ENCODE measurements around the gene USP3. TPM values are rescaled to one million over a fixed set of nuclear protein-coding genes. Genes with fewer than 3 reads are reported as not detected.

USP3 gene
- polyA plus RNA-seq, 1 donor (not counting 4 experiments of a cell fraction or from before 2014, with no cell fraction given): 16.2 TPM

GRCh38 chr15:63636518-63637061 lies 132.2 kb downstream of the USP3 start:
- no peak overlapping the region for H2AFZ ChIP-seq (ENCODE audit: control insufficient read depth, low read length)
- H3K27ac ChIP-seq (ENCODE audit: control insufficient read depth, insufficient read depth, low read length): no peak overlapping the region
- no peaks in the 10 kb centered on the region for H3K4me1 ChIP-seq (ENCODE audit: control insufficient read depth, extremely low read depth, insufficient read depth, low read length)
- H3K9ac ChIP-seq (ENCODE audit: control insufficient read depth, extremely low read depth, insufficient read depth, low read length): no peak overlapping the region
- dilution Hi-C loops (cut with MboI; ENCODE audit: extremely low pct_ligation_motif_present, low sequenced_read_pairs): no loop called here
- no peak for DNase-seq (ENCODE audit: low read depth, low spot score)
- no peaks in the 10 kb centered on the region for H3K79me2 ChIP-seq (ENCODE audit: control insufficient read depth, insufficient read depth, low read length)
- no peak for FAIRE-seq
- no peaks in the 10 kb centered on the region for H3K27me3 ChIP-seq (ENCODE audit: control insufficient read depth, extremely low read depth, insufficient read depth, low read length)
- no peak overlapping the region for H3K4me3 ChIP-seq (ENCODE audit: control insufficient read depth in 2 of 3, extremely low read depth in 1 of 3, insufficient read depth in 2 of 3, low read depth in 1 of 3, low read length in 3 of 3)
- TF ChIP-seq CTCF (optimal IDR thresholded peaks at IDR 0.05 in 1 of 3, IDR thresholded peaks at IDR 0.05 in 1 of 3, conservative IDR thresholded peaks at IDR 0.05 in 1 of 3; ENCODE audit: extremely low read depth in 1 of 3, insufficient read depth in 2 of 3, low read length in 3 of 3) (no peak), EZH2 (IDR thresholded peaks at IDR 0.05; ENCODE audit: low read length) (no peak)
- no peak overlapping the region for H3K4me2 ChIP-seq (ENCODE audit: control insufficient read depth, extremely low read depth, insufficient read depth, low read depth, low read length)
- H4K20me1 ChIP-seq (ENCODE audit: control insufficient read depth, extremely low read depth, insufficient read depth, low read length): no peaks in the 10 kb centered on the region
- H3K9me3 ChIP-seq (ENCODE audit: control insufficient read depth, low read depth, low read length): no peaks in the 10 kb centered on the region
- peaks cover 11 to 24% of the 10 kb centered on the region in 2 experiments for H3K36me3 ChIP-seq (ENCODE audit: control insufficient read depth in 2 of 2, extremely low read depth in 1 of 2, insufficient read depth in 2 of 2, low read length in 2 of 2)
- no peaks in the 10 kb centered on the region for H3K9me1 ChIP-seq (ENCODE audit: control insufficient read depth, extremely low read depth, insufficient read depth, low read length)

- no peak overlapping the region for H3K27ac ChIP-seq (ENCODE audit: control insufficient read depth, insufficient read depth, low read length)
- H3K9me1 ChIP-seq (ENCODE audit: control insufficient read depth, extremely low read depth, insufficient read depth, low read length): no peaks in the 10 kb centered on the region
- no peak for TF ChIP-seq EZH2 (IDR thresholded peaks at IDR 0.05; ENCODE audit: low read length)
- TF ChIP-seq CTCF (optimal IDR thresholded peaks at IDR 0.05 in 1 of 3, IDR thresholded peaks at IDR 0.05 in 1 of 3, conservative IDR thresholded peaks at IDR 0.05 in 1 of 3; ENCODE audit: extremely low read depth in 1 of 3, insufficient read depth in 2 of 3, low read length in 3 of 3): no peak
- FAIRE-seq (no peak), DNase-seq (ENCODE audit: low read depth, low spot score) (no peak)
- H3K4me3 ChIP-seq (ENCODE audit: control insufficient read depth in 2 of 3, extremely low read depth in 1 of 3, insufficient read depth in 2 of 3, low read depth in 1 of 3, low read length in 3 of 3): no peak overlapping the region
- no peaks in the 10 kb centered on the region for H4K20me1 ChIP-seq (ENCODE audit: control insufficient read depth, extremely low read depth, insufficient read depth, low read length)
- no peaks in the 10 kb centered on the region for H3K9me3 ChIP-seq (ENCODE audit: control insufficient read depth, low read depth, low read length)
- no peak overlapping the region for H3K4me2 ChIP-seq (ENCODE audit: control insufficient read depth, extremely low read depth, insufficient read depth, low read depth, low read length)
- no peaks in the 10 kb centered on the region for H3K79me2 ChIP-seq (ENCODE audit: control insufficient read depth, insufficient read depth, low read length)
- H3K4me1 ChIP-seq (ENCODE audit: control insufficient read depth, extremely low read depth, insufficient read depth, low read length): no peaks in the 10 kb centered on the region
- peaks cover 4 to 12% of the 10 kb centered on the region in 2 experiments for H3K36me3 ChIP-seq (ENCODE audit: control insufficient read depth in 2 of 2, extremely low read depth in 1 of 2, insufficient read depth in 2 of 2, low read length in 2 of 2)
- H2AFZ ChIP-seq (ENCODE audit: control insufficient read depth, low read length): no peak overlapping the region
- H3K9ac ChIP-seq (ENCODE audit: control insufficient read depth, extremely low read depth, insufficient read depth, low read length): no peak overlapping the region
- dilution Hi-C loops (cut with MboI; ENCODE audit: extremely low pct_ligation_motif_present, low sequenced_read_pairs): no loop called here
- no peaks in the 10 kb centered on the region for H3K27me3 ChIP-seq (ENCODE audit: control insufficient read depth, extremely low read depth, insufficient read depth, low read length)
These were observed 134.4 kb downstream of the USP3 start for GRCh38 chr15:63638839-63639238.

Measured in keratinocyte (primary cell).